ENCODE data around the gene CLEC14A.

GRCh38 chr14:38280081-38280480 is 24.2 kb upstream of the CLEC14A start:
- no peak for TF ChIP-seq POLR2AphosphoS5 (IDR thresholded peaks at IDR 0.05)
- TF ChIP-seq, protein P1, sequence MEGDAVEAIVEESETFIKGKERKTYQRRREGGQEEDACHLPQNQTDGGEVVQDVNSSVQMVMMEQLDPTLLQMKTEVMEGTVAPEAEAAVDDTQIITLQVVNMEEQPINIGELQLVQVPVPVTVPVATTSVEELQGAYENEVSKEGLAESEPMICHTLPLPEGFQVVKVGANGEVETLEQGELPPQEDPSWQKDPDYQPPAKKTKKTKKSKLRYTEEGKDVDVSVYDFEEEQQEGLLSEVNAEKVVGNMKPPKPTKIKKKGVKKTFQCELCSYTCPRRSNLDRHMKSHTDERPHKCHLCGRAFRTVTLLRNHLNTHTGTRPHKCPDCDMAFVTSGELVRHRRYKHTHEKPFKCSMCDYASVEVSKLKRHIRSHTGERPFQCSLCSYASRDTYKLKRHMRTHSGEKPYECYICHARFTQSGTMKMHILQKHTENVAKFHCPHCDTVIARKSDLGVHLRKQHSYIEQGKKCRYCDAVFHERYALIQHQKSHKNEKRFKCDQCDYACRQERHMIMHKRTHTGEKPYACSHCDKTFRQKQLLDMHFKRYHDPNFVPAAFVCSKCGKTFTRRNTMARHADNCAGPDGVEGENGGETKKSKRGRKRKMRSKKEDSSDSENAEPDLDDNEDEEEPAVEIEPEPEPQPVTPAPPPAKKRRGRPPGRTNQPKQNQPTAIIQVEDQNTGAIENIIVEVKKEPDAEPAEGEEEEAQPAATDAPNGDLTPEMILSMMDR (IDR thresholded peaks at IDR 0.05) = no peak
